Cardiac atrium fibroblast (primary cell): ENCODE results near the gene UBE2D2. TPM values are rescaled to one million over a fixed set of nuclear protein-coding genes. Genes with fewer than 3 reads are reported as not detected.

ENCODE experiments used
- total RNA-seq: library from RNA; depleted of rRNA; stranded (reverse); fragments of >200 nt; gene quantifications from 2 replicates; pipeline ENCODE4 v1.2.3, GENCODE V29; 2015

Gene UBE2D2
- total RNA-seq = 53.3 and 76.8 TPM in 2 replicates

GRCh38 chr5:139560752-139561654 is at the start of gene UBE2D2:
UBE2D2 (plus strand) TSS chr5:139561339; CDS start chr5:139561792, 453 bp downstream.

DNA sequence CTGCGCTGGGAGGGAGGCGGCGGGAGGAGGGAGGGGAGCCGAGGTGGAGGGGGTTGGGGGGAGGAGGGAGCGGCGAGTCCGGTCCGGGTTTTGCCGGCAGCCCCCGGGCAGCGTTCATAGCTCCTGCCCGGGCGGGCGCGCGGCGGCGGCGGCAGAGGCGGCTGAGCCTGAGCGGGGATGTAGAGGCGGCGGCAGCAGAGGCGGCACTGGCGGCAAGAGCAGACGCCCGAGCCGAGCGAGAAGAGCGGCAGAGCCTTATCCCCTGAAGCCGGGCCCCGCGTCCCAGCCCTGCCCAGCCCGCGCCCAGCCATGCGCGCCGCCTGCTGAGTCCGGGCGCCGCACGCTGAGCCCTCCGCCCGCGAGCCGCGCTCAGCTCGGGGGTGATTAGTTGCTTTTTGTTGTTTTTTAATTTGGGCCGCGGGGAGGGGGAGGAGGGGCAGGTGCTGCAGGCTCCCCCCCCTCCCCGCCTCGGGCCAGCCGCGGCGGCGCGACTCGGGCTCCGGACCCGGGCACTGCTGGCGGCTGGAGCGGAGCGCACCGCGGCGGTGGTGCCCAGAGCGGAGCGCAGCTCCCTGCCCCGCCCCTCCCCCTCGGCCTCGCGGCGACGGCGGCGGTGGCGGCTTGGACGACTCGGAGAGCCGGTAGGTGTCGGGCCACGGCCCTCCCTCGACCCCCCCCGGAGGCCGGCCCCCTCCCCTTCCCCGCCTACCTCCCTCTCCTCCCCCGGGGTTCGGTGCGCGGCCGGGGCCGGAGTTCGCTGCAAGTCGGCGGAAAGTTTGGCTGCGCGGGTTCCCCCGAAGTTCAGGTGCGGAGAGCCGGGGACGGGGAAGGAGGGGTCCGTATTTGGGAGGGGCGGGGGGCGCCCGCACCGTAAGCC is 87.3 kb downstream of the UBE2D2 start, which contains the start of gene CXXC5:
Gene CXXC5, plus strand, starts transcription at position 145 of the 877 bp plus-strand sequence. CDS start 32,175 bp downstream, outside the sequence.

Other genes starting within 250 kb of the UBE2D2 start
- 73.2 and 90.1 TPM in 2 replicates for gene PAIP2, start 219.5 kb upstream of the UBE2D2 start, total RNA-seq
- not detected in 2 replicates for gene SLC23A1, start 178.0 kb upstream of the UBE2D2 start, total RNA-seq
- gene MZB1, start 171.4 kb upstream of the UBE2D2 start, total RNA-seq = 0.36 TPM in 1 of 2 replicates, not detected in the other
- gene PROB1, start 166.2 kb upstream of the UBE2D2 start, total RNA-seq = 1.5 and 2.5 TPM in 2 replicates
- 1.8 and 6.8 TPM in 2 replicates for gene SPATA24, start 157.2 kb upstream of the UBE2D2 start, total RNA-seq
- 2.3 and 7.8 TPM in 2 replicates for gene DNAJC18, start 121.8 kb upstream of the UBE2D2 start, total RNA-seq
- 25.4 and 28.2 TPM in 2 replicates for gene ECSCR, start 98.6 kb upstream of the UBE2D2 start, total RNA-seq
- not detected in 2 replicates for gene SMIM33, start 90.3 kb upstream of the UBE2D2 start, total RNA-seq
- gene STING1, start 78.6 kb upstream of the UBE2D2 start, total RNA-seq = 69.3 and 76.2 TPM in 2 replicates
- 31.1 and 58.2 TPM in 2 replicates for gene CXXC5, start 87.0 kb downstream of the UBE2D2 start, total RNA-seq
- not detected in 2 replicates for gene PSD2, start 234.5 kb downstream of the UBE2D2 start, total RNA-seq